Activated naive CD4-positive, alpha-beta T cell treated with anti-CD3 and anti-CD28 coated beads, Interleukin-2, amount 10 ng/mL, durations not matched to agents 7 days and 5 days (primary cell): ENCODE results near the gene TRPV6.

Source experiments
- CTCF ChIA-PET: fragments of 350-600 bp; sonication (Branson Sonifier 250); formaldehyde crosslinking; loops from one replicate; lab custom pipeline; 2021; ENCODE audit warnings: antibody characterized with exemption; lab: Charles Lee
- DNase-seq: peaks from one replicate; pipeline ENCODE4 v3.0.0-alpha.2; 2020
- H3K27ac Mint-ChIP-seq: one replicate; pipeline ENCODE4 v1.8.0; 2021; ENCODE audit warnings: mild to moderate bottlenecking, moderate library complexity, mixed read lengths
- H3K27me3 Mint-ChIP-seq: one replicate; pipeline ENCODE4 v1.8.0; 2021; ENCODE audit warnings: mild to moderate bottlenecking, mixed read lengths
- H3K36me3 Mint-ChIP-seq: one replicate; pipeline ENCODE4 v1.8.0; 2021; ENCODE audit warnings: mixed read lengths
- H3K4me1 Mint-ChIP-seq: one replicate; pipeline ENCODE4 v1.8.0; 2021; ENCODE audit warnings: mixed read lengths
- H3K4me3 Mint-ChIP-seq: one replicate; pipeline ENCODE4 v1.8.0; 2021; ENCODE audit warnings: mild to moderate bottlenecking, moderate library complexity, mixed read lengths
- H3K9me3 Mint-ChIP-seq: one replicate; pipeline ENCODE4 v1.8.0; 2021; ENCODE audit warnings: mixed read lengths

TRPV6 gene

DNA sequence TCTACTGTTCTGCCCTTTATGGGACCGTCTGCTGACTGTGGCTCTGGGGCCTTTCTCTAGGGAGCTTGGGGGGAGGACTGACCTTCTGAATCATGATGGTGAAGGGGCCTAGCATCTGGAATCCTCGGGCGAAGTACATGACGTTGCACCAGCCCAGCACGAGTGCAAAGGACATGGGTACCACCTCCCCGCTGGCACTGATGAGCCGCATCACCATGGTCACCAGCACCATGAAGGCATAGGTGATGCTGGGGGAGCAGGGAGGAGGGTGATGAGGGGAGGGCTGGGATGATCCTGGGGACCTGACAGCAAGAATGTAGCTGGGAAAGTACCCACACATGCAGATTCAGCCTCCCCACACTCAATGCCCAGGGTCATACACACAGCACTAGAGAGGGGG lies 11.1 kb downstream of the TRPV6 start:
- CTCF ChIA-PET = interaction anchor here (1.4 to 2.3 kb wide), 3 partner anchors 12 to 347 kb away, joined by 3 to 7 read pairs (median 4); partner anchors contain the start of gene TAS2R40

DNA sequence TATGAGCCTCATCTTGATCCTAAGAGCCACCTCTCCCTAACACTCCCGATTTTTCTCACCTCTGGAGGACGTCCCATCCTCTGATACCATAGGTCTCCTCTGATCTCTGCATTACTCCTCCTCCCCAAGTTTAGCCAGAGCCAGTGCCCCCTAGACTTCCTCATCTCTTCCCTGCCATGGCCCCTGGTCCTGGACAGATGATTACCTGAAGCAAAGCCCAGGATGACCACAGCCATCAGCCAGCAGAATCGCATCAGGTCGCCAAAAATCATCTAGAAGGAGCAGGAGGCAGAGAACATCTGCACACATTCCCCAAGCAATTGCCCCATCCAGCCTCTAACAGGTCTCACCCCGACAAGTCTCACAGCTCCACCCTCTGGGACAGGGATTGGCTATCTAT lies 11.7 kb downstream of the TRPV6 start:
- CTCF ChIA-PET = interaction anchor here (1.4 to 4.4 kb wide), 10 partner anchors 8 to 348 kb away, joined by 3 to 27 read pairs (median 5); partner anchors contain the start of gene TAS2R40
- no peak overlapping the region for H3K27ac Mint-ChIP-seq

More for the DNA sequence above, 11.1 kb downstream of the TRPV6 start:
- no peak for DNase-seq
- H3K4me1 Mint-ChIP-seq = no peaks in the 10 kb centered on the region
- H3K27me3 Mint-ChIP-seq = peaks cover 19% of the 10 kb centered on the region
- H3K36me3 Mint-ChIP-seq = no peaks in the 10 kb centered on the region
- no peak overlapping the region for H3K27ac Mint-ChIP-seq
- H3K9me3 Mint-ChIP-seq = no peaks in the 10 kb centered on the region
- H3K4me3 Mint-ChIP-seq = no peak overlapping the region

DNA sequence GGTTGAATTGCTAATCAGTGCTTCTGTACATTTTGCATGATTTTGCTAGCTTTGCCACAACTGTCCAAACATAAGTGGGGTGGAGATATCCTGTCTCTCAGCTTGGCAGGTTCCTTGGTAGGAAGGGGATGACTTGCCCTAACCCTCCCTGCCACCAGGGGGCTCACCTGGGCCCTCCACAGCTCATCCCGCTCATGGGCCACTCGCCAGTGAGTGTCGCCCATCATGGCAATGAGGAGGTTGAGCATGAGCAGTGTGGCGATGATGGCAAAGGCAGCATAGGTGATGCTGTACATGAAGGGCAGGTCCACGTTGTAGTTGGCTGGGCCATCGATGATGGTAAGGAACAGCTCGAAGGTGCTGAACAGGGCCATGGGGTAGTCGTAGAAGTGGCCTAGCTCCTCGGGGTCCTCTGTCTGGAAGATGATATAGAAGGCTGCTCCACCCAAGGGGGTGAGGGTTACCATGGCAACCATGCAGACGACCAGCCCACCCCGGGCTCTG lies 12.2 kb downstream of the TRPV6 start:
- DNase-seq = peak; percentile 56
- Mint-ChIP-seq H3K4me3 (no peak overlapping the region), H3K9me3 (no peaks in the 10 kb centered on the region), H3K4me1 (no peaks in the 10 kb centered on the region), H3K27ac (no peak overlapping the region), H3K36me3 (no peaks in the 10 kb centered on the region), H3K27me3 (peaks cover 19% of the 10 kb centered on the region)
- CTCF ChIA-PET = interaction anchor here (0.7 to 4.4 kb wide), 17 partner anchors 8 to 461 kb away, joined by 3 to 27 read pairs (median 4); partner anchors contain the start of gene EPHB6

More for the DNA sequence above, 11.7 kb downstream of the TRPV6 start:
- Mint-ChIP-seq H3K36me3 (no peaks in the 10 kb centered on the region), H3K4me1 (no peaks in the 10 kb centered on the region), H3K27me3 (peaks cover 19% of the 10 kb centered on the region), H3K9me3 (no peaks in the 10 kb centered on the region), H3K4me3 (no peak overlapping the region)
- no peak for DNase-seq

DNA sequence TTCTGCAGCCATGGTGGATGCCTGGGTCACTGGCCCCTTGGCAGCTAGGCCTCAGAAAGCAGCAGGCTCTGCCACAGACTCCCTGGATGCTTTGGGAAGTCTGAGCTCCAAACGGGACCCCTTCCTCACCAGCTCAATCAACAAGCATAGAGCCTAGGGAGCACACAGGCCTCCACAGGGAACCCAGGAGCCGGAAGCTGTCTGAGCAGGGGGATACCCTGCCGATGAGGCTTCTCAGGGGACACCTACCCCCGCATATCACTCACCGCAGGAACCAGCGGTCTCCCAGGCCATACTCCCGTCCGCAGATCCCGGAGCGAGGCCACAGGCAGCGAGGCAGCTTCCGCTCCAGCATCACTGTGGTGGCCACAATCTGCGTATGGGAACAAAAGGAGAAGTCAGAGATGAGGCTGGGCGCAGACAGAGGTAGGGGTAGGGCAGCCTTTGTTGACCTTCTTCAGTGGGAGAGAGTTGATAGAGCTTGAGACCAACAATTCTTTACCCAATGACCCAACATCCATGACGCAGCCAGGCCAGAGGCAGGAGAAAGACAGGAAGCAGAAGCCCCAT lies 13.4 kb downstream of the TRPV6 start:
- H3K27ac Mint-ChIP-seq = no peak overlapping the region
- no peaks in the 10 kb centered on the region for H3K36me3 Mint-ChIP-seq
- H3K9me3 Mint-ChIP-seq = no peaks in the 10 kb centered on the region
- no peaks in the 10 kb centered on the region for H3K4me1 Mint-ChIP-seq
- no peak overlapping the region for H3K4me3 Mint-ChIP-seq
- peaks cover 13% of the 10 kb centered on the region for H3K27me3 Mint-ChIP-seq
- DNase-seq = no peak
- CTCF ChIA-PET = interaction anchor here (1.0 to 4.4 kb wide), 12 partner anchors 9 to 460 kb away, joined by 3 to 27 read pairs (median 5); no protein-coding TSS in a partner anchor

DNA sequence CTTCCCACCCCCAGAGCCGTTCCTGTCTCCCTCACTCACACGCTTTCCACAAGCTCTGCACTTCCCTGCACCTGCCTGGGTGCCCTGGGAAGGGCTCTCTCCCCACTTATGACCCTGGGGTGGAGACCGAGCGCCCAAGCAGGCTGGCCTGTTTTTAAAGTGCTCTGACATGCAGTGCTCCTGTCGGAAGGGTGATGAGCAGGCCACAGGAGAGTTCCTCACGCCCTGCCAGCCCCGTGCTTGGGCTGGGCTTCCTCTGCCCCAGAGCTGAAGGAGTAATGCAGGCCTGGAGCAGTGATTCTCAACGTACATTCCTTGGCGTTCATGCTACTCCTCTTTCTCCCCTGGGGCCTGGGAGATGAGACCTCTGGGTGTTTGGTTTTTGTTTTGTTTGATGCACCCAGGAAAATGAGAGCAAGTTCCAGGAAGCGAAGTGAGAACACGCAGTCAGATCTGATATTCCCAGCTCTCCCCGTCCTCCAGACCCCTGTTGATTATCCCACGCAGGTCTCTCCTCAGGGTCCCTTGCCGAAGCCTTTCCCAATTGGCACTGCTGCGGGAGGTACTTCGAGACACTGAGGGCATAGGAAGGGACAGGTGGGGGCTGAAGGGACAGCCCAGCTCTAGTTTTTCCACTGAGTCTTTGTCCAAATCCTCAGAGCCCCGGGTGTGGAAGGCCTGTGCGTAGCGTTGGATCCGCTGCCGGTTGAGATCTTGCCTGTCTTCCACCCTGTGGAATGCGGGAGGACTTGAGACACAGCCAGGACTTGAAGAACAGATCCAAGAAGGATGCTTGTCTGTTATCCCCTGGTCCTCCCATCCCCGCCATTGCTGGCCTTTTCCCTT lies 14.1 kb downstream of the TRPV6 start:
- H3K4me3 Mint-ChIP-seq = no peak overlapping the region
- no peak for DNase-seq
- H3K9me3 Mint-ChIP-seq = no peaks in the 10 kb centered on the region
- no peaks in the 10 kb centered on the region for H3K36me3 Mint-ChIP-seq
- CTCF ChIA-PET = interaction anchor here (1.1 to 4.4 kb wide), 5 partner anchors 10 to 567 kb away, joined by 3 to 27 read pairs (median 9); no protein-coding TSS in a partner anchor
- H3K4me1 Mint-ChIP-seq = no peaks in the 10 kb centered on the region
- H3K27ac Mint-ChIP-seq = no peak overlapping the region
- peaks cover 12% of the 10 kb centered on the region for H3K27me3 Mint-ChIP-seq

DNA sequence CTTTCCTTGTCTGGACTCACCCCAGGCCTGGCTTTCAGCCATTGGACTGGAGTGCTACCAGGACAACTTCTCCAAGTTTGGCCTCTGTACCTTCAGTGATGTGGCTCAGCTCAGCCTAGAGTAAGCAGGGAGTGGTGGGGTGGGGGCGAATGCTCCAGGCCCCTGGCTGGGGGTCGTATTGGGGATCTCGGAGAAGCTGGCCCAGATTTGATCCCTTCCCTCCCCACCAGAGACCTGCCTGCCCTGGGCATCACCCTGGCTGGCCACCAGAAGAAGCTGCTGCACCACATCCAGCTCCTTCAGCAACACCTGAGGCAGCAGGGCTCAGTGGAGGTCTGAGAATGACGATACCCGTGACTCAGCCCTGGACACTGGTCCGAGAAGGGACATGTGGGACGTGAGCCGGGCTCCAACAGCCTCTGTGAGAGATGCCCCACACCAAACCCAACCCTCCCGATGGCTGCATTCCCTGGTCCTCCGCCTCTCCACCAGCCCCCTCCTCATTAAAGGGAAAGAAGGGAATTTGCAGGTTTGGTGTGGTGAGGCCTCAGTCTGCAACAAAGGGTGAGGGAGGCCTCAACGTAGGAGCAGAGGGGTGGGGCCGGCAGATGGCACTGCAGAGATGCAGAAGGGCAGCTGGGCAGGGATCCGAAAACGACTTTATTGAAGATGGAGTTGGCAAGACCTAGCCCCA lies 14.8 kb downstream of the TRPV6 start:
- Mint-ChIP-seq H3K27me3 (peaks cover 6% of the 10 kb centered on the region), H3K9me3 (no peaks in the 10 kb centered on the region), H3K4me3 (no peak overlapping the region), H3K27ac (no peak overlapping the region), H3K4me1 (no peaks in the 10 kb centered on the region), H3K36me3 (no peaks in the 10 kb centered on the region)
- CTCF ChIA-PET = interaction anchor here (1.2 to 4.4 kb wide), 5 partner anchors 11 to 566 kb away, joined by 3 to 27 read pairs (median 9); no protein-coding TSS in a partner anchor
- no peak for DNase-seq

DNA sequence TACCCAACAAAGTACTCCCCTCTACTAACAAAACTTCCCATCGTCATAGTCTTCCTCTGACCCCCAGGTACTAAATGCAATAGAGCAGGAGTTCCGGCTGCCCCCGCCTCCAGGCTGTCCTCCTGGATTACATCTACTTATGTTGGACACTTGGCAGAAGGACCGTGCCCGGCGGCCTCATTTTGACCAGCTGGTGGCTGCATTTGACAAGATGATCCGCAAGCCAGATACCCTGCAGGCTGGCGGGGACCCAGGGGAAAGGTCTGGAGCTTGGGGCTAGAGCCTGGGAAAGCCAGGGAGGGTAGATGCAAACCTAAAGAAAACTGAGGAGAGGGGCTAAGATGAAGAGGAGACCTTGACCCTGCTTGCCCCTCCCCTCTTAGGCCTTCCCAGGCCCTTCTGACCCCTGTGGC lies 15.4 kb downstream of the TRPV6 start:
- no peak overlapping the region for H3K27ac Mint-ChIP-seq

DNA sequence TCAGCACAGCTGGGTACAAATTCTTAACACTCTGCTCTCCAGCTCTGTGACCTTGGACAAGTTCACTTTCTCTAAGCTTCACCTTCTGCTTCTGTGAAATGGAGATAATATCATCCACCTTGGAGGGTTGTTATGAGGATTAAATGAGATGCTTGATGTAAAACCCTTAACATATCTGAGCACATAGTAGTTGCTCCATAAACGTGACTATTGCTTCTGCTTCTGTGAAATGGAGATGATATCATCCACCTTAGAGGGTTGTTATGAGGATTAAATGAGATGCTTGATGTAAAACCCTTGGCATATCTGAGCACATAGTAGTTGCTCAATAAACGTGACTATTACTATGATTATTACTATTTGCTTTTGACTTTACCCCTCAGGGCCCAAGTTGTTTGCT lies 16.1 kb downstream of the TRPV6 start:
- CTCF ChIA-PET = interaction anchor here (1.2 to 1.4 kb wide), 3 partner anchors 10 to 346 kb away, joined by 3 read pairs; no protein-coding TSS in a partner anchor
- no peaks in the 10 kb centered on the region for H3K4me1 Mint-ChIP-seq
- no peaks in the 10 kb centered on the region for H3K36me3 Mint-ChIP-seq
- no peaks in the 10 kb centered on the region for H3K9me3 Mint-ChIP-seq
- DNase-seq = no peak
- no peak overlapping the region for H3K4me3 Mint-ChIP-seq
- peaks cover 1% of the 10 kb centered on the region for H3K27me3 Mint-ChIP-seq
- no peak overlapping the region for H3K27ac Mint-ChIP-seq

More for the DNA sequence above, 15.4 kb downstream of the TRPV6 start:
- no peak for DNase-seq
- Mint-ChIP-seq H3K4me3 (no peak overlapping the region), H3K4me1 (no peaks in the 10 kb centered on the region), H3K9me3 (no peaks in the 10 kb centered on the region), H3K36me3 (no peaks in the 10 kb centered on the region), H3K27me3 (peaks cover 6% of the 10 kb centered on the region)
- CTCF ChIA-PET = interaction anchor here (1.4 to 4.4 kb wide), 2 partner anchors 11 to 345 kb away, joined by 3 to 22 read pairs; no protein-coding TSS in a partner anchor

DNA sequence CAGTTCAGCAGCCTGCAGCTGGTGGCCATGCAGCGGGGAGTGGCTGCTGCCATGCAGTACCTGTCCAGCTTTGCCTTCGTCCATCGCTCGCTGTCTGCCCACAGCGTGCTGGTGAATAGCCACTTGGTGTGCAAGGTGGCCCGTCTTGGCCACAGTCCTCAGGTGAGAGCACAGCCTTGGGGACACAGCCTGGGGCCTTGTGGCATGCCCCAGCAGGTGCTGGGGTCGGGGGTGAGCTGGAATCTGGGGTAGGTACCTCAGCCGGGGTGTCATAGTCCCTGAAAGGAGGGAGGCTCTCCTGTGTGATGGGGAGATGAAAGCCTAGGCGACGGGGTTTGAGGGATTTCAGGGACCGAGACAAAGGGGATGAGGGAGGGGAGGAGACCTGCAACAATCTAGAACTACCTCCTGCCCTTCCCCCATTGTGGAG lies 16.5 kb downstream of the TRPV6 start:
- DNase-seq = no peak
- H3K36me3 Mint-ChIP-seq = no peaks in the 10 kb centered on the region
- H3K9me3 Mint-ChIP-seq = no peaks in the 10 kb centered on the region
- no peak overlapping the region for H3K4me3 Mint-ChIP-seq
- H3K27ac Mint-ChIP-seq = no peak overlapping the region
- no peaks in the 10 kb centered on the region for H3K4me1 Mint-ChIP-seq
- H3K27me3 Mint-ChIP-seq = no peaks in the 10 kb centered on the region
- CTCF ChIA-PET = interaction anchor here (0.9 to 1.2 kb wide), 3 partner anchors 10 to 546 kb away, joined by 3 read pairs; no protein-coding TSS in a partner anchor

DNA sequence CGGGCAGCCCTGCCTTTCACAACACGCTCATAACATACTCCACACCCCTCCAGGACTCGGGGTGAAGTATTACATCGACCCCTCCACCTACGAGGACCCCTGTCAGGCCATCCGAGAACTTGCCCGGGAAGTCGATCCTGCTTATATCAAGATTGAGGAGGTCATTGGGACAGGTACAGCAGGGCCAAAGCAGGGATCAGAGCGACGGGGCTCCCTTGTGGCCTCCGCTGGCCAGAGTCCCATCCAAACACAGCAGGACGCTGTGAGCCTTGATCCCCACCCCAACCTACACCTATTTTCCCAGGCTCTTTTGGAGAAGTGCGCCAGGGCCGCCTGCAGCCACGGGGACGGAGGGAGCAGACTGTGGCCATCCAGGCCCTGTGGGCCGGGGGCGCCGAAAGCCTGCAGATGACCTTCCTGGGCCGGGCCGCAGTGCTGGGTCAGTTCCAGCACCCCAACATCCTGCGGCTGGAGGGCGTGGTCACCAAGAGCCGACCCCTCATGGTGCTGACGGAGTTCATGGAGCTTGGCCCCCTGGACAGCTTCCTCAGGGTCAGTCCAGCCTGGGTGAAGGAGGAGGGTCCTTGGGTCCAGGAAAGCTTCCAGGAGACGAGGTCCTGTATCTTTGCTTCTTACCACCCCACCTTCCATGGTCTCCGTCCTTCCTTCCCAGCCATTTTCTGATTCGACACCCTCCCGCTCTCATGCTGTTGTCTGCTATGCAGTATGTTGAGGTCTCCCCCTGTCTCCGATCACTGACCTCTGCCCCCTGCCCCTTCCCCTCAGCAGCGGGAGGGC lies 17.2 kb downstream of the TRPV6 start:
- Mint-ChIP-seq H3K27ac (no peak overlapping the region), H3K36me3 (no peaks in the 10 kb centered on the region), H3K4me3 (no peak overlapping the region), H3K4me1 (no peaks in the 10 kb centered on the region), H3K9me3 (no peaks in the 10 kb centered on the region), H3K27me3 (no peaks in the 10 kb centered on the region)
- no peak for DNase-seq
- CTCF ChIA-PET = interaction anchor here (0.8 to 1.7 kb wide), 7 partner anchors 9 to 545 kb away, joined by 3 to 4 read pairs (median 3); no protein-coding TSS in a partner anchor

DNA sequence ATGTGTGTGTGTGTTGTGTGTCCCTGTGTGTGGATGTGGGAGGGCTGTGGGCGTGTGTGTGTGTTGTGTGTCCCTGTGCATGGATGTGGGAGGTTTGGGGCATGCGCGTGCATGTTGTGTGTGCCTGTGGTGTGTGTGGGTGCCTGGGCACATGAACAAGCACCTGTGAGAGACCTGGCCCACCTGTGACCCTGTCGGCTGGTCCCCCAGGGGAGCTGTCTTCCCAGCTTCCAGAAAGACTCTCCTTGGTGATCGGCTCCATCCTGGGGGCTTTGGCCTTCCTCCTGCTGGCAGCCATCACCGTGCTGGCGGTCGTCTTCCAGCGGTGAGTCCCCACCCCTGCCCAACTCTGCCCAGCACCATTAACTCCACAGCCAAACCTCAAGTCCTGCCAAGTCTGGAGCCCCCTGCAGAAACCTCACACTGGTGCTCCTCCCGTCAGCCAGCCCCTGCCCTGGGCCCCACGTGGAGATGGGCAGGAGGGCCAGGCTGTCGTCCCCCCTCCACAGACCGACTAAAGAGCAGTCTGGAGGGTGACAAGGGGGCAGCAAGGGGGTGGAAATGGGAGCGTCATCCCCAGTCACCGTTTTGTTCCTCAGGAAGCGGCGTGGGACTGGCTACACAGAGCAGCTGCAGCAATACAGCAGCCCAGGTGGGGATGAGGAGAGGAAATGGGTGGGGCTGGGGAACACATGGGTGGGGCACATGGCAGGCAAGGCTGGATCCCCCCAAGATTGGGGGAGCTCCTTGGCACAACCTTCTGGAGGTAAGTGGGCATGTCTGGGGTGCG lies 18.0 kb downstream of the TRPV6 start:
- Mint-ChIP-seq H3K4me1 (no peaks in the 10 kb centered on the region), H3K27me3 (no peaks in the 10 kb centered on the region), H3K27ac (no peak overlapping the region), H3K9me3 (no peaks in the 10 kb centered on the region), H3K4me3 (no peak overlapping the region), H3K36me3 (no peaks in the 10 kb centered on the region)
- no peak for DNase-seq
- CTCF ChIA-PET = interaction anchor here (0.6 to 3.4 kb wide), 6 partner anchors 9 to 547 kb away, joined by 3 to 14 read pairs (median 4); no protein-coding TSS in a partner anchor

DNA sequence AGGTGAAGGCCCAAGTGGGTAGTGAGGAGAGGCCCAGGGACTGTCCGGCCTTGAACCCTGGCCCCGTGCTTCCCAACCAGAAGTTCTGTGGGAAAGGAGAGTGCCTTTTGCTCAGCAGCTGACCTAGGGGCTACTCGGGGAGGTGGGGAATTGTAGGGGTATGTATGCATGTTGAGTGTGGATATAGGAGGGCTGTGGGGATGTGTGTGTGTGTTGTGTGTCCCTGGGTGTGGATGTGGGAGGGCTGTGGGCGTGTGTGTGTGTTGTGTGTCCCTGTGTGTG lies 18.5 kb downstream of the TRPV6 start:
- CTCF ChIA-PET = interaction anchor here (0.6 to 5.0 kb wide), 7 partner anchors 8 to 554 kb away, joined by 3 to 29 read pairs (median 4); partner anchors contain the start of gene EPHB6
- no peaks in the 10 kb centered on the region for H3K9me3 Mint-ChIP-seq
- H3K36me3 Mint-ChIP-seq = no peaks in the 10 kb centered on the region
- no peak overlapping the region for H3K4me3 Mint-ChIP-seq
- DNase-seq = no peak
- no peaks in the 10 kb centered on the region for H3K27me3 Mint-ChIP-seq
- H3K27ac Mint-ChIP-seq = no peak overlapping the region
- no peaks in the 10 kb centered on the region for H3K4me1 Mint-ChIP-seq
